Body of pancreas (tissue), 4 donors: ENCODE data around the gene LDLRAD4. TPM values are rescaled to one million over a fixed set of nuclear protein-coding genes. Genes with fewer than 3 reads are reported as not detected.

Experiments
- ATAC-seq: fragments of 150-250 bp; one replicate; pipeline ENCODE4 v1.9.1; 2016
- DNase-seq, 4 donors: peaks; one replicate each; pipeline ENCODE4 v3.0.0-alpha.2; 2019
- H3K27ac ChIP-seq, 4 donors: fragments of 200-600 bp; sonication (generic); 1 replicate in 3 of 4; 2 replicates in 1 of 4; pipeline versions ENCODE4 v1.5.1 to v1.6.1; 2016 to 2019; ENCODE audit warnings: mild to moderate bottlenecking in 1 of 4, mixed read lengths in 1 of 4, moderate library complexity in 1 of 4
- H3K27me3 ChIP-seq, 2 donors: fragments of 200-600 bp; sonication (generic); one replicate each; pipeline ENCODE4 v1.6.0; 2016; ENCODE audit warnings: mild to moderate bottlenecking in 1 of 2
- H3K36me3 ChIP-seq, 2 donors: fragments of 200-600 bp; sonication (generic); replicated peaks in 1 of 2; 2 replicates each; pipeline ENCODE4 v1.5.1; 2016; ENCODE audit warnings: low read depth in 2 of 2; ENCODE audit not compliant: insufficient read depth in 1 of 2
- H3K4me1 ChIP-seq: fragments of 200-600 bp; sonication (generic); one replicate; pipeline ENCODE4 v1.6.0; 2016
- H3K4me3 ChIP-seq, 2 donors: fragments of 200-600 bp; sonication (generic); 1 replicate in 1 of 2; 2 replicates in 1 of 2; pipeline ENCODE4 v1.5.1; 2016 to 2019
- H3K9me3 ChIP-seq, 3 donors: fragments of 200-600 bp; sonication (generic); 1 replicate in 2 of 3; 2 replicates in 1 of 3; pipeline ENCODE4 v1.5.1; 2016
- POLR2A ChIP-seq, 3 donors: fragments of 450-650 bp; IDR thresholded peaks; one replicate each; pipeline ENCODE4 v1.6.1; 2016; ENCODE audit warnings: antibody characterized with exemption in 3 of 3, mild to moderate bottlenecking in 2 of 3
- WGBS, 2 donors: methylation state at CpG; one replicate each; pipeline ENCODE4 v1.1.5; 2017; 5-methylcytosine and 5-hydroxymethylcytosine counted together
- intact Hi-C: fragments of 100-400 bp; cut with DNase I; formaldehyde crosslinking; loops from one replicate; pipeline ENCODE4 v1.15.1; 2023
- total RNA-seq, 2 donors: library from RNA; depleted of rRNA; stranded (reverse); fragments of >200 nt; gene quantifications; one replicate each; pipeline ENCODE4 v1.1.0, GENCODE V29; 2016
- TF ChIP-seq, protein P1 (sequence below), 7 experiments: fragments of 450-650 bp in 4 of 7; fragments of 200-600 bp in 3 of 7; sonication (generic) in 3 of 7; IDR thresholded peaks; one replicate each; pipeline ENCODE4 v1.5.1; 2016 to 2019; ENCODE audit warnings: antibody characterized with exemption in 7 of 7

The LDLRAD4 gene
- total RNA-seq, 2 donors from 2014 or later: 8.6 to 35.9 TPM

GRCh38 chr18:13424363-13424762 is 205.8 kb downstream of the LDLRAD4 start:
- Histone ChIP-seq H3K36me3 (no peaks in the 10 kb centered on the region), H3K27me3 (no peaks in the 10 kb centered on the region), H3K9me3 (no peaks in the 10 kb centered on the region), H3K4me1 (no peaks in the 10 kb centered on the region), H3K27ac (no peak overlapping the region), H3K4me3 (no peak overlapping the region)
- intact Hi-C loops: loop anchor here (10.0 kb wide), 1 partner anchor 60 kb away; no protein-coding TSS in a partner anchor
- 88 to 90% methylated on average over 7 of the region's 7 CpGs for WGBS, 2 donors
- ATAC-seq (no peak), DNase-seq (no peak)
- TF ChIP-seq POLR2A (IDR thresholded peaks at IDR 0.05): no peak
- TF ChIP-seq, protein P1, sequence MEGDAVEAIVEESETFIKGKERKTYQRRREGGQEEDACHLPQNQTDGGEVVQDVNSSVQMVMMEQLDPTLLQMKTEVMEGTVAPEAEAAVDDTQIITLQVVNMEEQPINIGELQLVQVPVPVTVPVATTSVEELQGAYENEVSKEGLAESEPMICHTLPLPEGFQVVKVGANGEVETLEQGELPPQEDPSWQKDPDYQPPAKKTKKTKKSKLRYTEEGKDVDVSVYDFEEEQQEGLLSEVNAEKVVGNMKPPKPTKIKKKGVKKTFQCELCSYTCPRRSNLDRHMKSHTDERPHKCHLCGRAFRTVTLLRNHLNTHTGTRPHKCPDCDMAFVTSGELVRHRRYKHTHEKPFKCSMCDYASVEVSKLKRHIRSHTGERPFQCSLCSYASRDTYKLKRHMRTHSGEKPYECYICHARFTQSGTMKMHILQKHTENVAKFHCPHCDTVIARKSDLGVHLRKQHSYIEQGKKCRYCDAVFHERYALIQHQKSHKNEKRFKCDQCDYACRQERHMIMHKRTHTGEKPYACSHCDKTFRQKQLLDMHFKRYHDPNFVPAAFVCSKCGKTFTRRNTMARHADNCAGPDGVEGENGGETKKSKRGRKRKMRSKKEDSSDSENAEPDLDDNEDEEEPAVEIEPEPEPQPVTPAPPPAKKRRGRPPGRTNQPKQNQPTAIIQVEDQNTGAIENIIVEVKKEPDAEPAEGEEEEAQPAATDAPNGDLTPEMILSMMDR (IDR thresholded peaks at IDR 0.05): no peak

DNA sequence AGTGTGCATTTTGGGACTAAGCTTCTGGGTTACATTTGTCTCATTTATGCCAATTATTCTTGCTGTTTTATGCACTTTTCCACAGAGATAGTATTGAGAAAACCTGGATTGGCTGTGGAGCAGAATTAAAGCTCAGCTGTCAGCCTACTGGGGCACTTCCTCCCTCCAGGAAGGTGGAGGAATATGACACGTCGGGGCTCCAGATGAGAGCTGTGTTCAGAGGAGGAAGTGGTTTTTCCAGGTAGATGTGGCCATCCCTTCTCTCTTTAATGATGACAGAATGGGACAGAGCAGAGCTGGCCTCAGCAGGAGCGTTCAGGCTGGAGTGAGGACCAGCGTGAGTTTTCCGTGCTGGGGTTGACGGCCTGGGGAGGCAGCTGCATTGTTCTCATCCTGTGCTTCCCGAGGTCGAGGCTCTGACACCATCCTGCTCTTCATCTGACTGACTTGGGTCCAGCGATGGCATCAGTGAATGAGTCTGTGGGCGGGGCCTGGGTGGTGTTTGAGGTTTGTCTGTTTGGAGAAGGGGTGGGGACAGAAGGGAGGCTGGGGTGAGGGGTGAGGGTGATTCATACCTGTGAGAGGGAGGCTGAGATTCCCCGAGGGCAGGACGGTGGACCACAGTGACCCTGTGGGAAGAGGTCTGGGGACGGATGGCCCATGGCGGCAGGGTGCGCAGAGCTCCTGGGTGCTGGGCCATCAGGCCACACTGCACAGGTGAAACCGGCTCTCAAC is 207.0 kb downstream of the LDLRAD4 start:
- Histone ChIP-seq H3K4me3 (no peak overlapping the region), H3K4me1 (no peaks in the 10 kb centered on the region), H3K36me3 (no peaks in the 10 kb centered on the region), H3K27me3 (no peaks in the 10 kb centered on the region), H3K27ac (no peak overlapping the region), H3K9me3 (no peaks in the 10 kb centered on the region)
- no peak for TF ChIP-seq POLR2A (IDR thresholded peaks at IDR 0.05)
- TF ChIP-seq, protein P1 (IDR thresholded peaks at IDR 0.05): no peak
- WGBS, 2 donors: 73 to 76% methylated on average over 16 of the region's 16 CpGs
- ATAC-seq (no peak), DNase-seq (no peak)
- intact Hi-C loops: loop anchor here (10.0 kb wide), 1 partner anchor 59 kb away; no protein-coding TSS in a partner anchor

DNA sequence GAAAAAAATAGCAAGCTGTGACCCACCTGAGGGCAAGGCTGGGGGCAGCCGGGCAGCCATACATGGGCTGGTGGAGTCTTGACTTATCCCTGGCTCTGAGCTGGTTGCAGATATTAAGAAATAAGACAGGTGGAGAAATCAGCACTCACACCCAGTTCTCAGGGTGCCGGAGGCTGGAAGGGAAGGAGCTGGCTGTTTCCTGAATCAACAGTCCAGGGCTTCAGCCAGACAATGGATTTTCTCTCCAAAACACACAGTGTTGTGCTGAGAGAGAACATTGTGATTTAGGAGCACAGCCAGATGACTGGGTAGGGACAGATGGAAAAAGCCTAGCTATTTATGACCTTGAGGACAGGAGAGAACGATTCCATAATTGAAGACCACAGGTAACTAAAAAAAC is 208.8 kb downstream of the LDLRAD4 start:
- Histone ChIP-seq H3K9me3 (no peaks in the 10 kb centered on the region), H3K36me3 (no peaks in the 10 kb centered on the region), H3K27me3 (no peaks in the 10 kb centered on the region), H3K4me1 (no peaks in the 10 kb centered on the region), H3K27ac (no peak overlapping the region), H3K4me3 (no peak overlapping the region)
- TF ChIP-seq, protein P1 (IDR thresholded peaks at IDR 0.05): no peak
- TF ChIP-seq POLR2A (IDR thresholded peaks at IDR 0.05): no peak
- WGBS, 2 donors: 58 to 65% methylated on average over 3 of the region's 3 CpGs
- intact Hi-C loops: loop anchor here (10.0 kb wide), 1 partner anchor 57 kb away; no protein-coding TSS in a partner anchor
- DNase-seq (no peak), ATAC-seq (no peak)

DNA sequence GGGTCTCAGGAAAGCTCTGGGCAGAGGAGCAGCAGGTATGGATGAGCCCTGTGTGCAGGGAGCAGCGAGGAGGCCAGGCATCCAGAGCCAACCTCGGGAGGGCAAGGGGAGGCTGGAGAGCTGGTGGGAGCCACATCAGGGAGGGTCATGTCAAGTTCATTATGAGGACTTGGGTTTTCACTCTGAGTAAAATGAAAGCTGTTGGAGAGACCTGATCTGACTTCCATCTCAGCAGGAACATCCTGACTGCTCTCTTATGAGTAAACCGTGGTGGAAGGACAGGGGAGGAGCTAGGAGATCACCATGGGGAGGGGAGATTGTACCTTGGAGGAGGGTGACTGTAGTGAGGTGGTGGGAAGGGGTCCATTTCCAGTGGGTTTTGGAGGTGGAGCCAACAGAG is 209.8 kb downstream of the LDLRAD4 start:
- Histone ChIP-seq H3K9me3 (no peaks in the 10 kb centered on the region), H3K27me3 (no peaks in the 10 kb centered on the region), H3K4me3 (no peak overlapping the region), H3K36me3 (no peaks in the 10 kb centered on the region), H3K4me1 (no peaks in the 10 kb centered on the region), H3K27ac (no peak overlapping the region)
- ATAC-seq: no peak
- no peak for DNase-seq
- intact Hi-C loops: loop anchor here (10.0 kb wide), 1 partner anchor 56 kb away; no protein-coding TSS in a partner anchor
- 61 to 68% methylated on average over 3 of the region's 3 CpGs for WGBS, 2 donors
- TF ChIP-seq, protein P1 (IDR thresholded peaks at IDR 0.05): no peak
- TF ChIP-seq POLR2A (IDR thresholded peaks at IDR 0.05): no peak

DNA sequence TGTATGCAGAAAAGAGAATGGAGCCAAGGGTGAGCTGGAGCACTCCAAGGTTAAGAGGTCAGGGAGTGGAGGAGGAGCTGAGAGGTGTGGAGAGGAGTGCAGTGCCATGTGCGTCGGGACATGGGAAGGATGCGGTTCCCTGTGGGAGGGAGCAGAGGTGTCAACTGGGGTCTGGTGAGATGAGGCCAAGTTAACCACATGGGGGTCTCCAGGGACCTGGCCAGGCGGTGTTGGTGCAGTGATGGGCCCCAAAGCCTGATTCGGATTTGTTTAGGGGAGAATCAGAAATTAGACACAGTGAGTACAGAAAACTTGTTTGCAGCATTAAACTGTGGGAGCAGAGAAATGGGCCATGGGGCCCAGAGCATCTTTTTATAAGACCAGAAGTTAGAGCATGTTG is 210.5 kb downstream of the LDLRAD4 start:
- ATAC-seq (no peak), DNase-seq (no peak)
- H3K9me3 ChIP-seq: no peaks in the 10 kb centered on the region
- H3K4me1 ChIP-seq: no peaks in the 10 kb centered on the region
- no peak for TF ChIP-seq POLR2A (IDR thresholded peaks at IDR 0.05)
- TF ChIP-seq, protein P1 (IDR thresholded peaks at IDR 0.05): no peak
- WGBS, 2 donors: 82 to 84% methylated on average over 5 of the region's 5 CpGs
- H3K27ac ChIP-seq: no peak overlapping the region
- no peak overlapping the region for H3K4me3 ChIP-seq
- H3K36me3 ChIP-seq: no peaks in the 10 kb centered on the region
- H3K27me3 ChIP-seq: no peaks in the 10 kb centered on the region
- intact Hi-C loops: loop anchor here (10.0 kb wide), 1 partner anchor 56 kb away; no protein-coding TSS in a partner anchor
